ENCODE data around the gene ZSCAN1.
A peak's percentile ranks its signal among the peaks of the same experiment; 100 is the strongest.
"Not testable (repeated sequence)": the region's sequence is repeated elsewhere in the genome, so short reads cannot be mapped to it uniquely, and the experiment has no call there.

The ZSCAN1 gene

GRCh38 chr19:58003174-58003828 is 30.5 kb upstream of the ZSCAN1 start:
- in situ Hi-C loops (cut with HindIII; ENCODE audit: low pct_ligation_motif_present, low sequenced_read_pairs) = no loop called here
- TF ChIP-seq, protein P1, sequence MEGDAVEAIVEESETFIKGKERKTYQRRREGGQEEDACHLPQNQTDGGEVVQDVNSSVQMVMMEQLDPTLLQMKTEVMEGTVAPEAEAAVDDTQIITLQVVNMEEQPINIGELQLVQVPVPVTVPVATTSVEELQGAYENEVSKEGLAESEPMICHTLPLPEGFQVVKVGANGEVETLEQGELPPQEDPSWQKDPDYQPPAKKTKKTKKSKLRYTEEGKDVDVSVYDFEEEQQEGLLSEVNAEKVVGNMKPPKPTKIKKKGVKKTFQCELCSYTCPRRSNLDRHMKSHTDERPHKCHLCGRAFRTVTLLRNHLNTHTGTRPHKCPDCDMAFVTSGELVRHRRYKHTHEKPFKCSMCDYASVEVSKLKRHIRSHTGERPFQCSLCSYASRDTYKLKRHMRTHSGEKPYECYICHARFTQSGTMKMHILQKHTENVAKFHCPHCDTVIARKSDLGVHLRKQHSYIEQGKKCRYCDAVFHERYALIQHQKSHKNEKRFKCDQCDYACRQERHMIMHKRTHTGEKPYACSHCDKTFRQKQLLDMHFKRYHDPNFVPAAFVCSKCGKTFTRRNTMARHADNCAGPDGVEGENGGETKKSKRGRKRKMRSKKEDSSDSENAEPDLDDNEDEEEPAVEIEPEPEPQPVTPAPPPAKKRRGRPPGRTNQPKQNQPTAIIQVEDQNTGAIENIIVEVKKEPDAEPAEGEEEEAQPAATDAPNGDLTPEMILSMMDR (IDR thresholded peaks at IDR 0.05; ENCODE audit: low read depth, low read length, missing control alignments) = no peak
- Histone ChIP-seq H3K27me3 (replicated peaks) (no peaks in the 10 kb centered on the region), H3K36me3 (replicated peaks) (peaks cover 31% of the 10 kb centered on the region), H3K27ac (peak overlapping the region; percentile 84), H3K4me3 (ENCODE audit: low read depth, low read length) (peak overlapping the region; percentile 80)
- DNase-seq = no peak

- no peak overlapping the region for H3K27ac ChIP-seq
- H3K27me3 ChIP-seq (replicated peaks) = no peaks in the 10 kb centered on the region
- peaks cover 12% of the 10 kb centered on the region for H3K36me3 ChIP-seq (replicated peaks)
- TF ChIP-seq, protein P1 (IDR thresholded peaks at IDR 0.05; ENCODE audit: low read depth, low read length, missing control alignments) = no peak
- no peak for DNase-seq
- H3K4me3 ChIP-seq (ENCODE audit: low read depth, low read length) = no peak overlapping the region
- in situ Hi-C loops (cut with HindIII; ENCODE audit: low pct_ligation_motif_present, low sequenced_read_pairs) = no loop called here
Observed at GRCh38 chr19:58007285-58007684, 26.5 kb upstream of the ZSCAN1 start.

GRCh38 chr19:58008877-58009276 is 24.9 kb upstream of the ZSCAN1 start:
- H3K4me3 ChIP-seq (ENCODE audit: low read depth, low read length); H3K27ac ChIP-seq; H3K27me3 ChIP-seq (replicated peaks); in situ Hi-C loops (cut with HindIII; ENCODE audit: low pct_ligation_motif_present, low sequenced_read_pairs); DNase-seq: not testable (repeated sequence)
- H3K36me3 ChIP-seq (replicated peaks) = peaks cover 12% of the 10 kb centered on the region

- TF ChIP-seq, protein P1 (IDR thresholded peaks at IDR 0.05; ENCODE audit: low read depth, low read length, missing control alignments) = no peak
- no peak overlapping the region for H3K27ac ChIP-seq
- no peak for DNase-seq
- peaks cover 12% of the 10 kb centered on the region for H3K36me3 ChIP-seq (replicated peaks)
- in situ Hi-C loops (cut with HindIII; ENCODE audit: low pct_ligation_motif_present, low sequenced_read_pairs) = no loop called here
- H3K27me3 ChIP-seq (replicated peaks) = no peaks in the 10 kb centered on the region
- H3K4me3 ChIP-seq (ENCODE audit: low read depth, low read length) = peak overlapping the region; percentile 50
Observed at GRCh38 chr19:58009301-58009665, 24.5 kb upstream of the ZSCAN1 start.

GRCh38 chr19:58009666-58010301 is 24.0 kb upstream of the ZSCAN1 start:
- in situ Hi-C loops (cut with HindIII; ENCODE audit: low pct_ligation_motif_present, low sequenced_read_pairs) = no loop called here
- Histone ChIP-seq H3K27me3 (replicated peaks) (no peaks in the 10 kb centered on the region), H3K27ac (no peak overlapping the region), H3K4me3 (ENCODE audit: low read depth, low read length) (peak overlapping the region; percentile 50), H3K36me3 (replicated peaks) (peaks cover 9% of the 10 kb centered on the region)
- DNase-seq = peak; percentile 90
- TF ChIP-seq, protein P1 (IDR thresholded peaks at IDR 0.05; ENCODE audit: low read depth, low read length, missing control alignments) = no peak

- TF ChIP-seq, protein P1 (IDR thresholded peaks at IDR 0.05; ENCODE audit: low read depth, low read length, missing control alignments) = no peak
- Histone ChIP-seq H3K4me3 (ENCODE audit: low read depth, low read length) (no peak overlapping the region), H3K27me3 (replicated peaks) (no peaks in the 10 kb centered on the region), H3K36me3 (replicated peaks) (peaks cover 9% of the 10 kb centered on the region), H3K27ac (no peak overlapping the region)
- in situ Hi-C loops (cut with HindIII; ENCODE audit: low pct_ligation_motif_present, low sequenced_read_pairs) = no loop called here
- no peak for DNase-seq
Observed at GRCh38 chr19:58010507-58010906, 23.3 kb upstream of the ZSCAN1 start.
